HG03060 (cell line): Measurements from ENCODE around the gene AGAP3.

Source experiments
- ATAC-seq: cut with Tn5 transposase; IDR thresholded peaks from one replicate; pipeline ENCODE4 v1.9.1; 2021; ENCODE audit warnings: low read depth, moderate number of reproducible peaks; ENCODE audit not compliant: unreplicated experiment

Gene AGAP3

GRCh38 chr7:151122796-151123157, 36.5 kb downstream of the AGAP3 start:
- no peak for ATAC-seq

- ATAC-seq, result no peak
Measured at GRCh38 chr7:151123158-151123821, 37.0 kb downstream of the AGAP3 start.

GRCh38 chr7:151123822-151124464, 37.7 kb downstream of the AGAP3 start:
- ATAC-seq, result no peak

GRCh38 chr7:151124481-151124880, 38.2 kb downstream of the AGAP3 start:
- ATAC-seq, result no peak

- ATAC-seq, result no peak
Measured at GRCh38 chr7:151124899-151125399, 38.7 kb downstream of the AGAP3 start.

- ATAC-seq, result no peak
Measured at GRCh38 chr7:151125470-151125845, 39.2 kb downstream of the AGAP3 start.

GRCh38 chr7:151125846-151126481, 39.7 kb downstream of the AGAP3 start:
- ATAC-seq, result no peak

GRCh38 chr7:151126491-151127137, 40.3 kb downstream of the AGAP3 start:
- no peak for ATAC-seq

- no peak for ATAC-seq
Measured at GRCh38 chr7:151128144-151128543, 41.9 kb downstream of the AGAP3 start.

- no peak for ATAC-seq
Measured at GRCh38 chr7:151128716-151129115, 42.4 kb downstream of the AGAP3 start.

GRCh38 chr7:151129117-151129959, 43.1 kb downstream of the AGAP3 start:
- ATAC-seq, result no peak

GRCh38 chr7:151129960-151130591, 43.8 kb downstream of the AGAP3 start:
- no peak for ATAC-seq

GRCh38 chr7:151130741-151131157, 44.5 kb downstream of the AGAP3 start:
- no peak for ATAC-seq

- ATAC-seq, result no peak
Measured at GRCh38 chr7:151131224-151131591, 44.9 kb downstream of the AGAP3 start.

GRCh38 chr7:151131592-151132293, 45.5 kb downstream of the AGAP3 start:
- ATAC-seq, result no peak

GRCh38 chr7:151132461-151133205, 46.4 kb downstream of the AGAP3 start:
- ATAC-seq, result no peak

GRCh38 chr7:151133266-151133985, 47.2 kb downstream of the AGAP3 start:
- no peak for ATAC-seq
